Measurements from ENCODE around the gene B4GALT5.

The B4GALT5 gene

DNA sequence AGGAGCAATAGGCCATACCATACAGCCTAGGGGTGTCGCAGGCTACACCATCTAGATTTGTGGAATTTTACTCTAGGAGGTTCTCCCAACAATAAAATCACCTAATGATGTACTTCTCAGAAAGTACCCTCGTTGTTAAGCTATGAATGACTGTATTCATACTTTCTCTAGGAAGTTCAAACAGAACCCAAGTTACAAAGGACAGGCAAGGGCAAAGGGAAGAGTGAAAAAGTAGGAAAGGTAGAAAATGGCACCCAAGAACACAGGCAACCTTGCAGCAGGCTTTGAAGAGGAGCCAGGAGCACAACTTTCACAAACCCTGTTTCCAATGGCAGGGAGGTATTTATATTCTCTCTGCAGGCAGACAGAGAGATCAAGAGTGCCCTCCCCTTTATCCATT lies 67.2 kb downstream of the B4GALT5 start:
- TF ChIP-seq, protein P1, sequence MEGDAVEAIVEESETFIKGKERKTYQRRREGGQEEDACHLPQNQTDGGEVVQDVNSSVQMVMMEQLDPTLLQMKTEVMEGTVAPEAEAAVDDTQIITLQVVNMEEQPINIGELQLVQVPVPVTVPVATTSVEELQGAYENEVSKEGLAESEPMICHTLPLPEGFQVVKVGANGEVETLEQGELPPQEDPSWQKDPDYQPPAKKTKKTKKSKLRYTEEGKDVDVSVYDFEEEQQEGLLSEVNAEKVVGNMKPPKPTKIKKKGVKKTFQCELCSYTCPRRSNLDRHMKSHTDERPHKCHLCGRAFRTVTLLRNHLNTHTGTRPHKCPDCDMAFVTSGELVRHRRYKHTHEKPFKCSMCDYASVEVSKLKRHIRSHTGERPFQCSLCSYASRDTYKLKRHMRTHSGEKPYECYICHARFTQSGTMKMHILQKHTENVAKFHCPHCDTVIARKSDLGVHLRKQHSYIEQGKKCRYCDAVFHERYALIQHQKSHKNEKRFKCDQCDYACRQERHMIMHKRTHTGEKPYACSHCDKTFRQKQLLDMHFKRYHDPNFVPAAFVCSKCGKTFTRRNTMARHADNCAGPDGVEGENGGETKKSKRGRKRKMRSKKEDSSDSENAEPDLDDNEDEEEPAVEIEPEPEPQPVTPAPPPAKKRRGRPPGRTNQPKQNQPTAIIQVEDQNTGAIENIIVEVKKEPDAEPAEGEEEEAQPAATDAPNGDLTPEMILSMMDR (IDR thresholded peaks at IDR 0.05) = no peak
- H3K9me3 Mint-ChIP-seq = no peaks in the 10 kb centered on the region
- H3K36me3 Mint-ChIP-seq (ENCODE audit: low read depth) = peaks cover 49% of the 10 kb centered on the region
- no peak for DNase-seq
- H3K27ac Mint-ChIP-seq = no peak overlapping the region
- no peaks in the 10 kb centered on the region for H3K27me3 Mint-ChIP-seq (ENCODE audit: low read depth, poor library complexity)
- no peak overlapping the region for H3K4me3 Mint-ChIP-seq
- peaks cover 24% of the 10 kb centered on the region for H3K4me1 Mint-ChIP-seq

DNA sequence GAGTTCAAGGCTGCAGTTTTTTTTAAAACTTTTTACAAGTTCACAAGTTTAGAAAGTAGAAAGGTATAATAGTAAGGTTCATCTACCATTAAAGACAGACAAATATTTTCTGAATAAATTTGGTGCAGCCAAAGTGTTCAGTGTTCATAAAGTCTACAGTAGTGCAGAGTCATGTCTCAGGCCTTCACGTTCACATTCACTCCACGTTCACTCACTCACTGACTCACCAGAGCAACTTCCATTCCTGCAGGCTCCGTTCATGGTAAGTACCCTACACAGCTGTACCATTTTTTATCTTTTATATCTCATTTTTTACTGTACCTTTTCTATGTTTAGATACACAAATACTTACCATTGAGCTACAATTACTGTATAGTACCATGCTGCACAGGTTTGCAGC lies 67.6 kb downstream of the B4GALT5 start:
- Mint-ChIP-seq H3K36me3 (ENCODE audit: low read depth) (peaks cover 53% of the 10 kb centered on the region), H3K27me3 (ENCODE audit: low read depth, poor library complexity) (no peaks in the 10 kb centered on the region), H3K9me3 (no peaks in the 10 kb centered on the region), H3K4me1 (peaks cover 28% of the 10 kb centered on the region), H3K27ac (no peak overlapping the region), H3K4me3 (no peak overlapping the region)
- no peak for DNase-seq
- TF ChIP-seq, protein P1 (IDR thresholded peaks at IDR 0.05) = no peak

DNA sequence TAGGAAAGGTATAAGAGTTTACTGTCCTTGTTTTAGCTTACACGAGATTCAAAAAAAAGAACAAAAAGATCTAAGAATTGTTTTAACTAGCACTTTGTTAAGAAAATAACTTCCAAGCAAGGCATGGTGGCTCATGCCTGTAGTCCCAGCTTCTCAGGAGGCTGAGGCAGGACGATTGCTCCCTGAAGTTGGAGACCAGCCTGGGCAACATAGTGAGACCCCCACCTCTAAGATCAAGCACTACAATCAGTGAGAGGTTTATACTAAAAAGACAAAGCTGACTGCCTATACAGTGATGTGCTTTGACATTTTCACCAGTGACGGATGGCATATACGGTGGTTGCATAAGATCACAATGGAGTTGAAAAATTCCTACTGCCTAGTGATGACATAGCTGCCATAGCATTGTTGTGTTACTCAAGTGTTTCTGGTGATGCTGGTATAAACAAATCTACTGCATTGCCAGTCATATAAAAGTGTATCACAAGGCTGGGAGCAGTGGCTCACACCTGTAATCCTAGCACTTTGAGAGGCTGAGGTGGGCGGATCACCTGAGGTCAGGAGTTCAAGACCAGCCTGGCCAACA lies 68.6 kb downstream of the B4GALT5 start:
- Mint-ChIP-seq H3K4me3 (no peak overlapping the region), H3K27me3 (ENCODE audit: low read depth, poor library complexity) (no peaks in the 10 kb centered on the region), H3K4me1 (peaks cover 31% of the 10 kb centered on the region), H3K36me3 (ENCODE audit: low read depth) (peaks cover 64% of the 10 kb centered on the region), H3K9me3 (no peaks in the 10 kb centered on the region), H3K27ac (no peak overlapping the region)
- no peak for DNase-seq
- TF ChIP-seq, protein P1 (IDR thresholded peaks at IDR 0.05) = no peak

DNA sequence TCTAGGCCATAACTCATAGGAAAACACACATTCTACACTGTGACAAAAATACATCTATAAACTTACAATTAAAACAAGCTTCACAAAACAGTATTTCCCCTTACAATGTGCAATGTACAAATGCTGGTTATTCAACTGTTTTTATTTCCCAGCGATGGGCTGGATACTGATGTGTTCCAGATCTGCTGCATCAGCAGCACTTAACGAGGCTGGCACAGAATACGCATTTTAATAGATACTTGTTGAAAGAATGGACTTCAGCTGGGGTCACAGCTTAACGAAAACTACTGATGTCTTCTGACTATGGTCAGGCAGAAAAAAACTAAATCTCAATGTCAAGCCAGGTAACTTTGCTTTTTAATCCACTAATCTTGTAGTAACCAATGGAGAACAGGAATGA lies 70.9 kb downstream of the B4GALT5 start:
- H3K4me1 Mint-ChIP-seq = peaks cover 31% of the 10 kb centered on the region
- peak overlapping the region; percentile 98 for H3K27ac Mint-ChIP-seq
- no peak overlapping the region for H3K4me3 Mint-ChIP-seq
- TF ChIP-seq, protein P1 (IDR thresholded peaks at IDR 0.05) = no peak
- peaks cover 63% of the 10 kb centered on the region for H3K36me3 Mint-ChIP-seq (ENCODE audit: low read depth)
- H3K9me3 Mint-ChIP-seq = no peaks in the 10 kb centered on the region
- no peaks in the 10 kb centered on the region for H3K27me3 Mint-ChIP-seq (ENCODE audit: low read depth, poor library complexity)
- no peak for DNase-seq

DNA sequence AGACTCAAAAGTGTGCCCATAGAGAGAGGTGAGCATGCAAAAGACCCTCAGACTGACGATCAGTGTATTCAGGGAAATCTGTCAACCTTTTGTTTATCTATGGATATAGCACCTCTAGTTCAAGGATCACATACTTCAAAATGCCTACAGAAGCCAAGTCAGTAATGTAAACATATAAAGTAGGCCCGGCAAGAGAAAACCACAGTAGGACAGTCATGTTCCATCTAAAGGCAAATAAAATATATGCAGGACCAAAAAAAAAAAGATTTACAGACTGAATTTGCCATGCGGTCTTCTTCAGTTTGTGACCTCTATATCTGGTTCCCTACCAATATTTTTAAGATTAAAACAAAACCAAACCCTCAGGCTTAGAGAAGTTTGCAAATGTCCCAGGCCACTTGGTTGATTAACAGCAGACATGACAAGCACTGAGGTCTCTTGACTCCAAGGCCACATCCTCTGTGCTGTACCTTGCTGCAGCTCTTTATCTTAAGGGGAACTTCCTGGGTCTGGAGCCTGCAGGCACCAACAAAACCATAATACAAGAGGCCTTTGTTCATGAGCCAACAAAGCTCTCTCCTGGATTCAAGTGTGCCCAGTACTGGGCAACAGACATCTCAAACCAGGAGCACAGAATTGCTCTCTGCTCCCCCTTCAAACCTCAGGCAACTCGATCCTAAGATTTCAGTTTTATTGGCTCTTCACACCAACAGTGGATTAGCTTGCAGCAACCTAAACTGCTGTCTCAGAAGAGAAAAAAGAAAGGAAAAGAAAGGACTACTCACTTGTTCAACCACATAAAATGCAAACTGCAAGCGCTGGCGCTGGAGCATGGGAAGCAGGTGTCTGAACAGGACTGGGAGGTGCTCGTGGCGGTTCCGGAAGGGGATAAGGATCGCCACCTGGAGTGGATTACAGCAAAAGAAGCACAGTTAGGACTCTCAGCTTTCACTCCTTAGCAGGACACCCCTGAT lies 71.7 kb downstream of the B4GALT5 start:
- H3K9me3 Mint-ChIP-seq = no peaks in the 10 kb centered on the region
- H3K4me1 Mint-ChIP-seq = peaks cover 33% of the 10 kb centered on the region
- TF ChIP-seq, protein P1 (IDR thresholded peaks at IDR 0.05) = no peak
- H3K27me3 Mint-ChIP-seq (ENCODE audit: low read depth, poor library complexity) = no peaks in the 10 kb centered on the region
- peaks cover 62% of the 10 kb centered on the region for H3K36me3 Mint-ChIP-seq (ENCODE audit: low read depth)
- peak overlapping the region; percentile 98 for H3K27ac Mint-ChIP-seq
- DNase-seq = peak; percentile 18
- H3K4me3 Mint-ChIP-seq = peak overlapping the region; percentile 59
